BLaER1 (cell line): ENCODE data around the gene KCNJ9.
"Not testable (repeated sequence)": the region's sequence is repeated elsewhere in the genome, so short reads cannot be mapped to it uniquely, and the experiment has no call there.

ENCODE experiments used
- H3K27ac ChIP-seq: shearing (Covaris generic); formaldehyde crosslinking; 2 replicates; pipeline ENCODE4 v1.8.1; 2022
- H3K27me3 ChIP-seq: shearing (Covaris generic); formaldehyde crosslinking; 2 replicates; pipeline ENCODE4 v1.8.1; 2022
- H3K36me3 ChIP-seq: shearing (Covaris generic); formaldehyde crosslinking; 2 replicates; pipeline ENCODE4 v1.8.1; 2022
- H3K4me1 ChIP-seq: shearing (Covaris generic); formaldehyde crosslinking; 2 replicates; pipeline ENCODE4 v1.8.1; 2022
- H3K4me2 ChIP-seq: shearing (Covaris generic); formaldehyde crosslinking; 2 replicates; pipeline ENCODE4 v1.8.1; 2022
- H3K4me3 ChIP-seq: shearing (Covaris generic); formaldehyde crosslinking; 2 replicates; pipeline ENCODE4 v1.8.1; 2022
- H3K9ac ChIP-seq: shearing (Covaris generic); formaldehyde crosslinking; 2 replicates; pipeline ENCODE4 v1.8.1; 2022
- H3K9me3 ChIP-seq: shearing (Covaris generic); formaldehyde crosslinking; 2 replicates; pipeline ENCODE4 v1.8.1; 2022
- H4K20me1 ChIP-seq: shearing (Covaris generic); formaldehyde crosslinking; 2 replicates; pipeline ENCODE4 v1.8.1; 2022
- Cebpa-rat ChIP-seq: shearing (Covaris generic); IDR thresholded peaks from 2 replicates; pipeline ENCODE4 v1.8.1; 2022

The KCNJ9 gene

DNA sequence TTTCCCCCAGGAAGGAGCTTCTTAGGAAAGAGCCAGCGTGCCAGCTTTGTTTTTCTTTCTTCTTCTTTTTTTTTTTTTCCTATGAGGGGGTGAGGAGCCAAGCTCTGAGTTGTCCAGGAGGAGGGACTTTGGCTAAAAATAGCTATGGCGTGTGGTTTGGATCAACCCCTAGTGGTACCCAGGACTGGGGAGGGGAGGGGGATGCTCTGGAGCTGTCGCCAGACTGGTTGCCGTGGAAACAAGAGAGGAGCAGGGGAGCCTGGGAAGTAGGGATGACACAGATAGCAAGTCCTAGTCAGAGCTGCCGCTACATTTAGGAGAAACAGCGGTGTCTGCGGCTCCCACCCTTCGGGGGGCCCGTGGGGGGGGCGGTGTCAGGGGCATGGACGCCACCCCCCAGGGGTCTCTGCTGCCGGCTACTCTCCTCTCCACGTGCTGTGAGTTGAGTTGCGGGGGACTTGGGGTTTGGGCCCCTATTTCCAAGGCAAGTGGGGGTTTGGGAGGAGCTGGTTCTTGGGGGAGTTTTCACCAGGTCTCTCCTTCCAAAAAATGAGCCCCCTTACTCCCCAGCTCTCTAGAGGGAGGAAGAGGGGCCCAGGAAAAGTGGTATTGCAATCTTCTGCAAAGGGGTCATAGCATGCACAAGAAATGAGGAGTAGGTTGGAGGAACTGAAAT, at the start of gene KCNJ9:
KCNJ9 (plus strand) TSS at position 278 of the 676 bp plus-strand sequence. CDS start 2,493 bp downstream, outside the sequence.
- Histone ChIP-seq H3K27ac (no peak within 1 kb of the TSS), H3K4me2 (peak within 1 kb of the TSS; percentile 11; the same call in 1 of the 2 replicates), H3K9ac (no peak within 1 kb of the TSS), H3K27me3 (no peaks in the 10 kb centered on the region), H4K20me1 (no peaks in the 10 kb centered on the region), H3K4me3 (no peak within 1 kb of the TSS), H3K4me1 (peaks cover 11% of the 10 kb centered on the region), H3K9me3 (no peaks in the 10 kb centered on the region), H3K36me3 (peaks cover 19% of the 10 kb centered on the region)
- TF ChIP-seq Cebpa-rat: no peak

DNA sequence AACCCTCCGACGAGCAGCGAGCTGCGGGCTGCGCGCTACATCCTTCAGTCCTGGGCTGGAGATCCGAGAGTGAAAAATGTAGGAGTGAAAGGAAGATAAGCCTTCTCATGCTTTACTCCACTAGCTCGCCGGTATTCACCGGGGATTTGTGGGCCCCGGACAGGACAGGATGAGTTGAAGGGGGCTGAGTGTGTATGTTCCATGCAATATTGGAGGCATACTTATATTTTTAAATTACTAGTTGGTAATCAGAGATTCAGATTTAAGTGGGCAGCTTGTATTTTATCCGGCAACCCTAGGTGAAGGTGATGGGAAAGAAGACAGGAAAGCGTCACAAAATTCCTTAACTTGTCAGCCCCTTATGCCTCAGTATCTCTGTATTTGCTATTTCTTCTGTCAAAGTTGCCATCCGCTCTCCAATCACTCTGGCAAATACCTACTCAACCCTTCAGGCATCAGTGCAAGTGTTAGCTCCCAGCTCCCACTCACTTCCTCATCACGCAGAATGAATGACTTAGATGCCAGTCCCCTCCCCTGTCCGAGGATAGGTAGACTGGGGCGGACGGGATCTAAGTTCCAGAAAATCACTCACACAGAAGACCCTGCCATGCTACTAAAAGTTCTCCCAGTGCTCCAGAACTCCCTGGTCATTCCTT, 49.0 kb upstream of the KCNJ9 start:
- peaks cover 34% of the 10 kb centered on the region for H3K4me1 ChIP-seq
- H3K9ac ChIP-seq: peak overlapping the region; percentile 78
- peak overlapping the region; percentile 81 for H3K4me3 ChIP-seq
- H4K20me1 ChIP-seq: peaks cover 14% of the 10 kb centered on the region; the same call in 1 of the 2 replicates
- H3K9me3 ChIP-seq: no peaks in the 10 kb centered on the region
- no peaks in the 10 kb centered on the region; the same call in 1 of the 2 replicates for H3K27me3 ChIP-seq
- H3K27ac ChIP-seq: peak overlapping the region; percentile 68
- H3K4me2 ChIP-seq: peak overlapping the region; percentile 93
- no peaks in the 10 kb centered on the region for H3K36me3 ChIP-seq
- TF ChIP-seq Cebpa-rat: no peak

DNA sequence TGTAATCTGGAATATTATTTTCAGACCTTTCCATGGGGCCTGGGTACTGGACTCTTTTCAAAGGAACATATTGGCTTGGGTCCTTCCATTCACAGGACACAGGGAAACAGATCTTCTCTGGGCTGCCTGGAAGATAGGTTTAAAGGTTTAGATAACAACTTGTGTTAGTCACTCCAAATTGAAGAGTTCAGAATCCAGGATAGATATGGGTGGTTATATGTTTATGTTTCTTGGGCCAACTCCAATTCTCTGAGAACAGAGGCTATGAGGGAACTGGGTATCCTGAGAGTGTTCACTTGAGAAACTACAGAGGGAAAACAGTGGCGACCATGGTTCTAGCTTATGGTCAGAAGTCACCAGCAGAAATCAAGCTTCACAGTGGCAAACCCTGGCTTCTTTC, 40.9 kb upstream of the KCNJ9 start:
- Histone ChIP-seq H3K9me3 (no peaks in the 10 kb centered on the region), H3K4me2 (no peak overlapping the region), H3K9ac (no peak overlapping the region), H3K27me3 (no peaks in the 10 kb centered on the region), H3K27ac (no peak overlapping the region), H3K36me3 (no peaks in the 10 kb centered on the region), H3K4me3 (no peak overlapping the region), H4K20me1 (no peaks in the 10 kb centered on the region), H3K4me1 (no peaks in the 10 kb centered on the region)
- TF ChIP-seq Cebpa-rat: no peak

DNA sequence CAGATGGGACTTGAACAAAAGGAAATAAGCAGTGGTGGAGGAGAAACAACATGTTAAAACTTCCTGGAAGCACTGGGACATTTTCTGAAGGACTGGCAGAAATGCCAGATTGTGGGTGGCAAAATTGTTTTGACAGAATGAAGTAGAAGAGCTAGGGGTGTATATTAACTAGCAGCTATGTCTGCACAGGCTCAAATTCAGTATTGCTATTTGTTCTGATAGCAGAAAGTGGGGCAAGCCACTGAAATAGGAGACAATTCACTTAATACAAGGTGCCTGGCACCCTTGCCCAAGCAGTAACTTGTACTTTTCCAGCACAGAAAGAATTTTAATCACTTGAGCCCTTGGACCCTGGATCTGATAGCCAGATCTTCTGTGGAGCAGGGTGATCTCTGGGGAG, 37.8 kb upstream of the KCNJ9 start:
- no peak overlapping the region for H3K27ac ChIP-seq
- H3K9ac ChIP-seq: no peak overlapping the region
- H4K20me1 ChIP-seq: no peaks in the 10 kb centered on the region
- H3K4me2 ChIP-seq: no peak overlapping the region
- H3K36me3 ChIP-seq: no peaks in the 10 kb centered on the region
- peaks cover 10% of the 10 kb centered on the region for H3K4me1 ChIP-seq
- H3K4me3 ChIP-seq: no peak overlapping the region
- H3K9me3 ChIP-seq: no peaks in the 10 kb centered on the region
- TF ChIP-seq Cebpa-rat: no peak
- no peaks in the 10 kb centered on the region for H3K27me3 ChIP-seq

DNA sequence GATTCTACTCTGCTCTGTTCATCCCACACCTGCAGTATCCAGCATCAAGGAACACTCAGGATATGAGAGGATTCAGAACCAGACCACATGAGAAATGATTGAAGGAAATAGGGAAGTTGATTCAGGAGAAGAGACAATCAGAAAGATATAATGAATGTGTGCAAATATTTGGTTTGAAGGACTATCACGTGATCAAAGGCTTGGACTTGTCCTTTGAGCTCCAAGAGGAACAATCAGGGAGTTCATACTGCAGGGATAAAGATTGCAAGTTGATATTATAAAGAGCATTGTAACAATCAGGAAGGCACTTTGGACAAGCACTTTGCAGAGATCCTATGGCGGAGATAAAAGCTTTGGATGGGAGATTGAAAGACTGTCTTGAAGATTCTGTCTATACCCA, 35.7 kb upstream of the KCNJ9 start:
- H3K36me3 ChIP-seq: no peaks in the 10 kb centered on the region
- H3K27ac ChIP-seq: no peak overlapping the region
- H3K9ac ChIP-seq: no peak overlapping the region
- no peak overlapping the region for H3K4me2 ChIP-seq
- H4K20me1 ChIP-seq: no peaks in the 10 kb centered on the region
- TF ChIP-seq Cebpa-rat: no peak
- H3K4me1 ChIP-seq: peaks cover 10% of the 10 kb centered on the region
- no peaks in the 10 kb centered on the region for H3K9me3 ChIP-seq
- H3K4me3 ChIP-seq: no peak overlapping the region
- no peaks in the 10 kb centered on the region for H3K27me3 ChIP-seq

DNA sequence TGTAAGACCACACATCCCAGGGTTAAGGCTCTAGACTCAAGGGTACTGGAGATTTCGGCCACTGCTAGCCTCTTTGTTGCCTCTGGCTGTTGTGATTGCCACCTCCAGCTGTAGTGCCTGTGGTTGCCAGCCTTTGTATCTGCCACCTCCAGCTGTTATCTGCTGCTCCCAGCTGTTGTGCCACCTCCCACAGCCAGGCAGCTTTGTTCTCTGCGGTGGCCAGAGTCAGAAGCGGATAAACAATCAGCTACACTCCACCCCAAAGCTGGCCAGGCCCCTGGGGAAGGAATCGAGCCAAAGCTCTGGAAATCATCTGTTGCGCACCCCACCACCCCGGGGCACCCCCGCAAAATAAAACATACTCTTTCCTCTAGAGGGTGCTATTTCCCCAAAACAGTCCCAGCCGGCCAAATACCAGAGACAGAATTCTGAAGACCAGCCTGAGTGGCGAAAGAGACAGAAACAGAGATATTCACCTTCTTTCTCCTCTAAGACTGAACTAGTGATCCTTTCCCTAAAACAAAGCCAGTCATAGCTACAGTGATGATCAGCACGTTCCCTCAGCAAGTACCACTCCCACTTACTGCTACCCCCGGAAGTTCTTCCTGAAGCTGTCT, 34.7 kb upstream of the KCNJ9 start:
- no peaks in the 10 kb centered on the region for H3K36me3 ChIP-seq
- H3K4me2 ChIP-seq: peak overlapping the region; percentile 26
- no peaks in the 10 kb centered on the region for H3K27me3 ChIP-seq
- no peak overlapping the region for H3K4me3 ChIP-seq
- H4K20me1 ChIP-seq: no peaks in the 10 kb centered on the region
- H3K27ac ChIP-seq: no peak overlapping the region
- H3K4me1 ChIP-seq: peaks cover 10% of the 10 kb centered on the region
- no peak overlapping the region for H3K9ac ChIP-seq
- H3K9me3 ChIP-seq: no peaks in the 10 kb centered on the region
- no peak for TF ChIP-seq Cebpa-rat

DNA sequence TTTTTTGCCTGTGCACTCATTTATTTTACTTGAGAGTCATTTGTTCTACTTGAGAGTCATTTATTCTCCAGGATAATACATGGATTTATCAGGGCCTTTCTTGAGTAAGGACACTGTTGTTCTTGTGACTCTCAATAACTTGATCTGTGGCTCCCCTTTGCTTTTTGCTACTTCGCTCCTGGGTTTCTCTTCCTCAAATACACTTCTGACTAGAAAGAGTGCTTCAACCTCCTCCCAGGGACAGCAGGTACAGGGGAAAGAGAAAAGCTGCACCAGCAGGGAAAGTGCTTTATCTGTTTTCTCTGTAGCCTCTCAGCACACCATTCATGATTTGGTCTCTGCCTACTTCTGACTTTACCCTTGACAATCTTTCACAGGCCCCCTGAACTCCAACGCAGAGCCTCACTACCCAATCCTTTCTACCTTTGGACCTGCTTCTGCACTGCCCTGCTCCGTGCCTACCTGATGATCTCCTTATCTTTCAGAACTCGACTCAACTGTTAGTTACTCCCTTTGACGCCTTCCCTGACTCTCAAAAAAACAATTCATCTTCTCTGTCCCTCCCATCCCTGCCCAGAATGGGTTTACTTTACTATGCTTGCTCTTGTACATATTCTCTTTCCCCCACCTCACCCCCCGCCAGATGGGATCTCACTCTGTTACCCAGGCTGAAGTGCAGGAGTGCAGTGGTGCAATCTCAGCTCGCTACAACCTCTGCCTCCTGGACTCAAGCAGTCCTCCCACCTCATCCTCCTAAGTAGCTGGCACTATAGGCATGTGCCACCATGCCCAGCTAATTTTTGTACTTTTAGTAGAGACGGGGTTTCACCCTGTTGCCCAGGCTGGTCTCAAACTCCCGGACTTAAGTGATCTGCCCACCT, 34.0 kb upstream of the KCNJ9 start:
- Histone ChIP-seq H3K9me3 (no peaks in the 10 kb centered on the region), H3K27me3 (no peaks in the 10 kb centered on the region), H3K9ac (no peak overlapping the region), H3K27ac (no peak overlapping the region), H3K4me2 (peak overlapping the region; percentile 26), H3K36me3 (no peaks in the 10 kb centered on the region), H4K20me1 (no peaks in the 10 kb centered on the region), H3K4me3 (no peak overlapping the region), H3K4me1 (peaks cover 10% of the 10 kb centered on the region)
- TF ChIP-seq Cebpa-rat: no peak

DNA sequence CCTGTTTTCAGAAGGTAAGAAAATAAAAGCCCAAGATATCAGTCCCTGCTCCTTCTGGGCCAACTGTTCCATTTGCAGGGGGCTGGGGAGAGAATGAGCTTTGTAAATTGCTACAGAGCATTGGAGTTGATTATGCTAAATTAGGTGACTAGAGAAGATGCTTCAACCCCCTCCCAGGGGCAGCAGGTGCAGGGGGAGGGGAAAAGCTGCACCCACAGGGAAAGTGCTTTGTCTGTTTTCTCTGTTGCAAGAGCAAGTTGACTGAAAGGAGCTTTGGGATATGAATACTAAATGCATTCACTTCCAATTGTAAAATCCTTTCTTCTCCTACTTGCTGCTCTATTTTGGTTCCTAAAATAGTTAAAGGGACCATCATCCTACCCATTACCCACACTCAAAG, 33.0 kb upstream of the KCNJ9 start:
- Histone ChIP-seq H3K9me3 (no peaks in the 10 kb centered on the region), H3K27me3 (no peaks in the 10 kb centered on the region), H4K20me1 (no peaks in the 10 kb centered on the region), H3K27ac (no peak overlapping the region), H3K4me3 (no peak overlapping the region), H3K4me2 (no peak overlapping the region), H3K4me1 (peaks cover 10% of the 10 kb centered on the region), H3K36me3 (no peaks in the 10 kb centered on the region), H3K9ac (no peak overlapping the region)
- no peak for TF ChIP-seq Cebpa-rat

DNA sequence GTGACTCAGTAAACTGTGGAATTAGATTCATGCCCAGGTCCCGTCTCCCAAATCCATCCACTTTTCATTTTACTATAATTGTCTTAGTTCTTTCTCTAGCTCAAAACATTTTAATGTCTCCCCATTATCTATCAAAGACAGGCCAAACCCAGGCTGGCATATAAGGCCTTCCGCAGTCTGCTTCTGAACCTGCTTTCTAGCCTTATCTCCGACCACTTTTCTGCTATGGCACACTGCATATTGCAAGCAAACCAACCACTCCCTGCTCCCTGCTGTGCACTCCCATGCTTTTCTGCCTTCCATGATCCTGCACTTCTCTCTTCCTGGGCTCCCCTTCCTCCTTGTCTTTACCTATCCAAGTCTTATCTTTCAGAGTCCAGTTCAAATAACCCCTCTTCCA, 32.2 kb upstream of the KCNJ9 start:
- Histone ChIP-seq H3K4me2 (no peak overlapping the region), H3K27ac (no peak overlapping the region), H3K4me3 (no peak overlapping the region), H3K9ac (no peak overlapping the region), H3K9me3 (no peaks in the 10 kb centered on the region), H3K4me1 (peaks cover 10% of the 10 kb centered on the region), H4K20me1 (no peaks in the 10 kb centered on the region), H3K27me3 (no peaks in the 10 kb centered on the region), H3K36me3 (no peaks in the 10 kb centered on the region)
- TF ChIP-seq Cebpa-rat: no peak

DNA sequence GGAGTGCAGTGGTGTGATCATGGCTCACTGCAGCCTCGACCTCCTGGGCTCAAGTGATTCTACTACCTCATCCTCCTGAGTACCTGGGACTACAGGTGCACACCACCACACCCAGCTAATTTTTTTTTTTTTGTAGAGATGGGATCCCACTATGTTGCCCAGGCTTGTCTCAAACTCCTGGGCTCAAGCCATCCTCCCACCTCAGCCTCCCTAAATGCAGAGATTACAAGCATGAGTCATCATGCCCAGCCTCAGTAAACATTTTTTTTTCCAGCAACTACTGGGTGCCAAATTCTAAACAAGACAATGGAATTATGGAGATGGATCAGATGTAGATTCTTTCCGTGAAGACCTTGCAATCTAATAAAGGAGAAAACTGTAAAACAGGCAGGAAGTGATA, 31.2 kb upstream of the KCNJ9 start:
- H4K20me1 ChIP-seq, H3K4me3 ChIP-seq, H3K9ac ChIP-seq, H3K9me3 ChIP-seq, H3K27me3 ChIP-seq, H3K4me1 ChIP-seq, H3K36me3 ChIP-seq, H3K27ac ChIP-seq, H3K4me2 ChIP-seq: not testable (repeated sequence)
